ENCODE results near the gene MGAT4B.

DNA sequence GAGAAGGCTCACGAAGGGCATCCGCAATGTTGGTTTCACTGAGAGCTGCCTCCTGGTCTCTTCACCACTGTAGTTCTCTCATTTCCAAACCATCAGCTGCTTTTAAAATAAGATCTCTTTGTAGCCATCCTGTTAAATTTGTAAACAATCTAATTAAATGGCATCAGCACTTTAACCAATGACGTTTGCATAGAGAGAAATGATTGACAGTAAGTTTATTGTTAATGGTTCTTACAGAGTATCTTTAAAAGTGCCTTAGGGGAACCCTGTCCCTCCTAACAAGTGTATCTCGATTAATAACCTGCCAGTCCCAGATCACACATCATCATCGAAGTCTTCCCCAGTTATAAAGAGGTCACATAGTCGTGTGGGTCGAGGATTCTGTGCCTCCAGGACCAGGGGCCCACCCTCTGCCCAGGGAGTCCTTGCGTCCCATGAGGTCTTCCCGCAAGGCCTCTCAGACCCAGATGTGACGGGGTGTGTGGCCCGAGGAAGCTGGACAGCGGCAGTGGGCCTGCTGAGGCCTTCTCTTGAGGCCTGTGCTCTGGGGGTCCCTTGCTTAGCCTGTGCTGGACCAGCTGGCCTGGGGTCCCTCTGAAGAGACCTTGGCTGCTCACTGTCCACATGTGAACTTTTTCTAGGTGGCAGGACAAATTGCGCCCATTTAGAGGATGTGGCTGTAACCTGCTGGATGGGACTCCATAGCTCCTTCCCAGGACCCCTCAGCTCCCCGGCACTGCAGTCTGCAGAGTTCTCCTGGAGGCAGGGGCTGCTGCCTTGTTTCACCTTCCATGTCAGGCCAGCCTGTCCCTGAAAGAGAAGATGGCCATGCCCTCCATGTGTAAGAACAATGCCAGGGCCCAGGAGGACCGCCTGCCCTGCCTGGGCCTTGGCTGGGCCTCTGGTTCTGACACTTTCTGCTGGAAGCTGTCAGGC is 30.7 kb upstream of the MGAT4B start:
- no peak for TF ChIP-seq CTCF (IDR thresholded peaks at IDR 0.05)
- TF ChIP-seq POLR2A (IDR thresholded peaks at IDR 0.05), result peak; percentile 34
